Lung (tissue), 12 donors: ENCODE results near the gene PRKN. TPM values are rescaled to one million over a fixed set of nuclear protein-coding genes. Genes with fewer than 3 reads are reported as not detected.

ENCODE experiments used
- ATAC-seq: fragments of 200-7000 bp; cut with Tn5 transposase; one replicate; pipeline ENCODE4 v1.9.1; 2020; ENCODE audit warnings: moderate number of reproducible peaks; ENCODE audit not compliant: insufficient read depth, low FRiP score
- DNase-seq, 3 donors: peaks; one replicate each; pipeline ENCODE4 v3.0.0-alpha.2; 2013 to 2017
- H3K27ac ChIP-seq, 2 donors: one replicate each; pipeline ENCODE4 v1.5.1; 2013; ENCODE audit warnings: mild to moderate bottlenecking in 2 of 2, moderate library complexity in 2 of 2, control low read depth in 1 of 2, inconsistent platforms in 1 of 2, low read depth in 1 of 2, low read length in 1 of 2
- H3K27me3 ChIP-seq, 3 donors: one replicate each; pipeline ENCODE4 v1.5.1; 2013; ENCODE audit warnings: low read length in 2 of 3; ENCODE audit not compliant: control insufficient read depth in 3 of 3, insufficient read depth in 3 of 3
- H3K36me3 ChIP-seq, 4 donors: one replicate each; pipeline ENCODE4 v1.5.1; 2013; ENCODE audit warnings: low read length in 4 of 4, mild to moderate bottlenecking in 1 of 4, moderate library complexity in 1 of 4; ENCODE audit not compliant: control insufficient read depth in 4 of 4, insufficient read depth in 4 of 4
- H3K4me1 ChIP-seq, 5 donors: one replicate each; pipeline ENCODE4 v1.5.1; 2013; ENCODE audit warnings: low read length in 5 of 5, mild to moderate bottlenecking in 2 of 5, moderate library complexity in 1 of 5; ENCODE audit not compliant: control insufficient read depth in 5 of 5, insufficient read depth in 5 of 5
- H3K4me3 ChIP-seq: one replicate; pipeline ENCODE4 v1.5.1; 2013; ENCODE audit warnings: mild to moderate bottlenecking, control low read depth, moderate library complexity
- H3K9ac ChIP-seq, 2 donors: one replicate each; pipeline ENCODE4 v1.5.1; 2013; ENCODE audit warnings: low read length in 2 of 2, control low read depth in 1 of 2; ENCODE audit not compliant: insufficient read depth in 1 of 2
- H3K9me3 ChIP-seq, 4 donors: one replicate each; pipeline ENCODE4 v1.5.1; 2013; ENCODE audit warnings: low read length in 3 of 4, mild to moderate bottlenecking in 1 of 4, moderate library complexity in 1 of 4; ENCODE audit not compliant: control insufficient read depth in 4 of 4, insufficient read depth in 3 of 4
- WGBS, 2 donors: extraction: QIAGEN DNeasy Blood & Tissue Kit; methylation state at CpG; one replicate each; pipeline ENCODE4 v1.1.7; 2013; 5-methylcytosine and 5-hydroxymethylcytosine counted together
- polyA plus RNA-seq, 2 donors: library from polyadenylated mRNA; stranded (reverse); fragments of 200-250 nt; gene quantifications; one replicate each; pipeline ENCODE4 v1.2.1, GENCODE V29; 2013
- total RNA-seq, 2 donors: library from RNA; depleted of rRNA in 1 of 2; stranded (reverse); fragments of >200 nt in 1 of 2; gene quantifications; one replicate each; pipeline ENCODE4 v1.2.1, GENCODE V29; 2014 to 2021
- TF ChIP-seq, protein P1 (sequence below): IDR thresholded peaks from 2 replicates; pipeline ENCODE4 v1.5.1; 2012; ENCODE audit warnings: mild to moderate bottlenecking; ENCODE audit errors: control extremely low read depth, extremely low read depth
- donor health status: control.
- donor health status: control.
- donor health status: Bipolar disorder and iron deficiency.
- donor health status: healthy.
- donor health status: DM: yes; HTN: yes; CAD: no.

Gene PRKN
- total and polyA plus RNA-seq, 4 donors, result 0.27 to 11.2 (median 3.1) TPM

GRCh38 chr6:161407115-161407514 lies 1320.5 kb downstream of the PRKN start:
- DNase-seq (no peak), ATAC-seq (no peak)
- TF ChIP-seq, protein P1, sequence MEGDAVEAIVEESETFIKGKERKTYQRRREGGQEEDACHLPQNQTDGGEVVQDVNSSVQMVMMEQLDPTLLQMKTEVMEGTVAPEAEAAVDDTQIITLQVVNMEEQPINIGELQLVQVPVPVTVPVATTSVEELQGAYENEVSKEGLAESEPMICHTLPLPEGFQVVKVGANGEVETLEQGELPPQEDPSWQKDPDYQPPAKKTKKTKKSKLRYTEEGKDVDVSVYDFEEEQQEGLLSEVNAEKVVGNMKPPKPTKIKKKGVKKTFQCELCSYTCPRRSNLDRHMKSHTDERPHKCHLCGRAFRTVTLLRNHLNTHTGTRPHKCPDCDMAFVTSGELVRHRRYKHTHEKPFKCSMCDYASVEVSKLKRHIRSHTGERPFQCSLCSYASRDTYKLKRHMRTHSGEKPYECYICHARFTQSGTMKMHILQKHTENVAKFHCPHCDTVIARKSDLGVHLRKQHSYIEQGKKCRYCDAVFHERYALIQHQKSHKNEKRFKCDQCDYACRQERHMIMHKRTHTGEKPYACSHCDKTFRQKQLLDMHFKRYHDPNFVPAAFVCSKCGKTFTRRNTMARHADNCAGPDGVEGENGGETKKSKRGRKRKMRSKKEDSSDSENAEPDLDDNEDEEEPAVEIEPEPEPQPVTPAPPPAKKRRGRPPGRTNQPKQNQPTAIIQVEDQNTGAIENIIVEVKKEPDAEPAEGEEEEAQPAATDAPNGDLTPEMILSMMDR, result no peak
- Histone ChIP-seq H3K4me1 (no peaks in the 10 kb centered on the region), H3K36me3 (no peaks in the 10 kb centered on the region), H3K27me3 (no peaks in the 10 kb centered on the region), H3K9me3 (peaks cover 0 to 5% (median 2%) of the 10 kb centered on the region in 4 donors), H3K9ac (no peak overlapping the region), H3K4me3 (no peak overlapping the region), H3K27ac (no peak overlapping the region)
- WGBS, 2 donors, result 67 to 77% methylated on average over 2 of the region's 2 CpGs

DNA sequence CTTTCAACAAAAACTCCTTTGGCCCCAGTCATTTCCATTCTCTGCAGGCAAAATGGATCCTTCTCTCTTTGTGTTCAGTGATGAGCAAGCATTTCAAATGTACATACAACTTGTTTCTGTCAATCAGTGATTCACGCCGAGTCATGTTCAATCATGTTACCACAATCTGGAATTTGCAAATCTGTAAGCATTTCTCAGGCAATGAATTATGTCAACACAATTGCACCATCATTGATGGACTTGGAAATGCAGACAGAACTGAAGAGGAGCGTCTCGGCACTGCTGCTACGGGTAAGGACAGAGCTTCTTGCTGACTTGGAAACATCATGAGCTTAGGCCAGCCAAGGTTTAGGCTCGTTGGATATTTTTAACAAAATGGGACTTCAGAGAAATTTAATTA lies 1320.9 kb downstream of the PRKN start:
- ATAC-seq (no peak), DNase-seq (no peak)
- no peaks in the 10 kb centered on the region for H3K36me3 ChIP-seq
- H3K27ac ChIP-seq, result no peak overlapping the region
- TF ChIP-seq, protein P1, result no peak
- no peaks in the 10 kb centered on the region for H3K27me3 ChIP-seq
- no peak overlapping the region for H3K4me3 ChIP-seq
- 77 to 81% methylated on average over 6 of the region's 6 CpGs for WGBS, 2 donors
- peaks cover 0 to 5% (median 2%) of the 10 kb centered on the region in 4 donors for H3K9me3 ChIP-seq
- H3K9ac ChIP-seq, result no peak overlapping the region
- no peaks in the 10 kb centered on the region for H3K4me1 ChIP-seq

DNA sequence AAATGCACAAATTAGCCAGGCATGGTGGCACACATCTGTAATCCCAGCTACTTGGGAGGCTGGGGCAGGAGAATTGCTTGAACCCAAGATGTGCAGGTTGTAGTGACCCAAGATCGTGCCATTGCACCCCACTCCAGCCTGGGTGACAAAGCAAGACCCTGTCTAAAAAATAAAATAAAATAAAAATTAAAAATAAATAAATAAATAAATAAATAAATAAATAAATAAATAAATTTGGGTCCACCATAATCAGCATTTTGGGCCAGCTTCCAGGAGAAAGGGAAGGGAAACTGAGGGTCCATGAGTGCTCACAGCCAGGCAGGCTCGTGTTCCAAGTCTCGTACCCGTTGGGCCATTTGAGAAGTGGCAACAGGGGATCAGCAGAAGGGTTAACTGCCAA lies 1322.1 kb downstream of the PRKN start:
- TF ChIP-seq, protein P1, result no peak
- no peak overlapping the region for H3K27ac ChIP-seq
- H3K4me3 ChIP-seq, result no peak overlapping the region
- no peak for ATAC-seq
- no peaks in the 10 kb centered on the region for H3K36me3 ChIP-seq
- H3K4me1 ChIP-seq, result no peaks in the 10 kb centered on the region
- no peak for DNase-seq
- WGBS, 2 donors, result 93 to 94% methylated on average over 4 of the region's 4 CpGs
- peaks cover 0 to 5% (median under 1%) of the 10 kb centered on the region in 4 donors for H3K9me3 ChIP-seq
- no peaks in the 10 kb centered on the region for H3K27me3 ChIP-seq
- H3K9ac ChIP-seq, result no peak overlapping the region

GRCh38 chr6:161403717-161404116 lies 1323.8 kb downstream of the PRKN start:
- peaks cover 0 to 9% (median 2%) of the 10 kb centered on the region in 4 donors for H3K9me3 ChIP-seq
- DNase-seq (no peak), ATAC-seq (no peak)
- H3K9ac ChIP-seq, result no peak overlapping the region
- no peaks in the 10 kb centered on the region for H3K4me1 ChIP-seq
- TF ChIP-seq, protein P1, result no peak
- H3K4me3 ChIP-seq, result no peak overlapping the region
- no peaks in the 10 kb centered on the region for H3K36me3 ChIP-seq
- 76 to 80% methylated on average over 1 of the region's 1 CpG for WGBS, 2 donors
- no peaks in the 10 kb centered on the region for H3K27me3 ChIP-seq
- no peak overlapping the region for H3K27ac ChIP-seq
